Activated CD8-positive, alpha-beta memory T cell treated with anti-CD3 and anti-CD28 coated beads for 24 hours (primary cell): Measurements from ENCODE around the gene SLC9A5.

Source experiments
- DNase-seq: peaks from one replicate; pipeline ENCODE4 v3.0.0-alpha.2; 2020

Gene SLC9A5

DNA sequence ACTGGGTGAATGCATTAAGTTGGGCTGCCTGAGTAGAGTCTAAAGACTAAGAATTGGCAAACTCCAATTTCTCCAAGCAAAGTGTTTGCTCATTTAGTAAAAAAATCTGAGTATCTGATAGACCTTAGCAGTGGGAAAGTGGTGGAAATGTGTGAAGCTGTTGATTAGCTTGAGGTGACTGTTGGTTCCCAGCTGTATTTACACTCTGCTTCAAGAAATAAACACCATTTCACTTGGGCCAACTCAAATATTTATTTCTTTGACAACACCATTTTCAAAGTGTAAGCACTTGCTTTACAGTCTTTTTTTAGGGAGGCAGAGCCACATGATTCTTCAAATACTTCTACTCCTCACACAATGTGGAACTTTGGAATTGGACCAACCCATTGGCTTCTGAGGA lies 69.1 kb downstream of the SLC9A5 start:
- no peak for DNase-seq
